Measurements from ENCODE around the gene MMP11. TPM values are rescaled to one million over a fixed set of nuclear protein-coding genes. Genes with fewer than 3 reads are reported as not detected.

The MMP11 gene
- polyA plus RNA-seq, 1 donor from 2014 or later, result 9.3 TPM

DNA sequence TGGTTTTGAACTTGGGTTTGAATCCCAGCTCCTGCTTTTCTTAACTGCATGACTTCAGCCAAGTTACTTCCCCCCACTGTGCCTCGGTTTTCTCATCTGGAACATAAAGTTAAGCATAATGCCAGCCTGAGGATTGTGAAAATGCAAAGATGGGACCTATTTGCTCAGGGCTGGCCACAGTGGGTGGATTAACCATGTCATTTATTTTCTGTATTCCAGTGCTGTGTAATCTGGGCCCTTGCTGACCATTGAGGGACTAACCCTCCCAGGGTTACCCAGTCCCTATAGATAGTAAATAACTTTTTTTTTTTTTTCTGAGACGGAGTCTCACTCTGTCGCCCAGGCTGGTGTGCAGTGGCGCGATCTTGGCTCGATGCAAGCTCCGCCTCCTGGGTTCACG, 16.9 kb upstream of the MMP11 start:
- Histone ChIP-seq H3K9me2 (ENCODE audit: insufficient read depth, low read length) (no peaks in the 10 kb centered on the region), H3F3A (ENCODE audit: insufficient read depth, low read length, poor library complexity, severe bottlenecking) (no peaks in the 10 kb centered on the region), H3K79me2 (replicated peaks; ENCODE audit: insufficient read depth, low read length) (no peaks in the 10 kb centered on the region), H3K9me3 (ENCODE audit: low read length) (no peaks in the 10 kb centered on the region), H3K4me2 (ENCODE audit: low read length) (no peak overlapping the region), H3K27ac (ENCODE audit: low read length) (no peak overlapping the region), H4K20me1 (ENCODE audit: insufficient read depth) (no peaks in the 10 kb centered on the region), H2AFZ (ENCODE audit: low read depth, low read length) (no peak overlapping the region), H3K4me3 (ENCODE audit: low read length) (no peak overlapping the region), H3K9ac (ENCODE audit: low read length) (no peak overlapping the region), H3K27me3 (ENCODE audit: insufficient read depth, low read depth, low read length) (no peaks in the 10 kb centered on the region), H3K36me3 (ENCODE audit: insufficient read depth, low read length) (no peaks in the 10 kb centered on the region)
- TF ChIP-seq, protein P1, sequence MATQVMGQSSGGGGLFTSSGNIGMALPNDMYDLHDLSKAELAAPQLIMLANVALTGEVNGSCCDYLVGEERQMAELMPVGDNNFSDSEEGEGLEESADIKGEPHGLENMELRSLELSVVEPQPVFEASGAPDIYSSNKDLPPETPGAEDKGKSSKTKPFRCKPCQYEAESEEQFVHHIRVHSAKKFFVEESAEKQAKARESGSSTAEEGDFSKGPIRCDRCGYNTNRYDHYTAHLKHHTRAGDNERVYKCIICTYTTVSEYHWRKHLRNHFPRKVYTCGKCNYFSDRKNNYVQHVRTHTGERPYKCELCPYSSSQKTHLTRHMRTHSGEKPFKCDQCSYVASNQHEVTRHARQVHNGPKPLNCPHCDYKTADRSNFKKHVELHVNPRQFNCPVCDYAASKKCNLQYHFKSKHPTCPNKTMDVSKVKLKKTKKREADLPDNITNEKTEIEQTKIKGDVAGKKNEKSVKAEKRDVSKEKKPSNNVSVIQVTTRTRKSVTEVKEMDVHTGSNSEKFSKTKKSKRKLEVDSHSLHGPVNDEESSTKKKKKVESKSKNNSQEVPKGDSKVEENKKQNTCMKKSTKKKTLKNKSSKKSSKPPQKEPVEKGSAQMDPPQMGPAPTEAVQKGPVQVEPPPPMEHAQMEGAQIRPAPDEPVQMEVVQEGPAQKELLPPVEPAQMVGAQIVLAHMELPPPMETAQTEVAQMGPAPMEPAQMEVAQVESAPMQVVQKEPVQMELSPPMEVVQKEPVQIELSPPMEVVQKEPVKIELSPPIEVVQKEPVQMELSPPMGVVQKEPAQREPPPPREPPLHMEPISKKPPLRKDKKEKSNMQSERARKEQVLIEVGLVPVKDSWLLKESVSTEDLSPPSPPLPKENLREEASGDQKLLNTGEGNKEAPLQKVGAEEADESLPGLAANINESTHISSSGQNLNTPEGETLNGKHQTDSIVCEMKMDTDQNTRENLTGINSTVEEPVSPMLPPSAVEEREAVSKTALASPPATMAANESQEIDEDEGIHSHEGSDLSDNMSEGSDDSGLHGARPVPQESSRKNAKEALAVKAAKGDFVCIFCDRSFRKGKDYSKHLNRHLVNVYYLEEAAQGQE (IDR thresholded peaks at IDR 0.05; ENCODE audit: borderline replicate concordance), result no peak
- TF ChIP-seq MXI1 (conservative IDR thresholded peaks at IDR 0.05; ENCODE audit: poor library complexity, severe bottlenecking) (no peak), EZH2 (IDR thresholded peaks at IDR 0.05; ENCODE audit: borderline replicate concordance, insufficient read depth, low read length, poor library complexity, severe bottlenecking) (no peak), POLR2AphosphoS5 (IDR thresholded peaks at IDR 0.05) (no peak), CTCF (IDR thresholded peaks at IDR 0.05; ENCODE audit: poor library complexity, severe bottlenecking) (no peak), TAF1 (IDR thresholded peaks at IDR 0.05; ENCODE audit: low read depth) (no peak), RAD21 (conservative IDR thresholded peaks at IDR 0.05) (no peak), SMC3 (conservative IDR thresholded peaks at IDR 0.05; ENCODE audit: poor library complexity) (no peak), EP300 (conservative IDR thresholded peaks at IDR 0.05; ENCODE audit: poor library complexity, severe bottlenecking) (no peak)

DNA sequence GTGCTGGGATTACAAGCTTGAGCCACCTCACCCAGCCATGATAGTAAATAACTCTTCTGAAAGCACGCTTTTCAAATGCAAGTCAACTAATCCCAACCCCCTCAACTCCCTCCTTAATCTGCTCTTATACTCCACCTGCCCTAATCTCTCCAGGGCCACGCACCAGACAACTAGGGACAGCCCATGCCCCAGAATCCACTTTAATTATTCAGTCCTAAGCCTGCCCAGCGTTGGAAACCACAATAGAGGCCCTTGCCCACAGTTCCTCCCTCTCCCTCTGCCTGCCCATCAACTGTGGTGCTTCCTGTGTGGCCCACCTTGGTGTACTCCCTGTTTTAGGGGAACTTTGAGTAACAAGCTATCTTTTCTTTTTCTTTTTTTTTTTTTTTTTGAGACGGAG, 15.8 kb upstream of the MMP11 start:
- no peak overlapping the region for H3K4me3 ChIP-seq (ENCODE audit: low read length)
- no peaks in the 10 kb centered on the region for H3F3A ChIP-seq (ENCODE audit: insufficient read depth, low read length, poor library complexity, severe bottlenecking)
- H4K20me1 ChIP-seq (ENCODE audit: insufficient read depth), result no peaks in the 10 kb centered on the region
- no peaks in the 10 kb centered on the region for H3K27me3 ChIP-seq (ENCODE audit: insufficient read depth, low read depth, low read length)
- TF ChIP-seq POLR2AphosphoS5 (IDR thresholded peaks at IDR 0.05) (no peak), EZH2 (IDR thresholded peaks at IDR 0.05; ENCODE audit: borderline replicate concordance, insufficient read depth, low read length, poor library complexity, severe bottlenecking) (no peak), RAD21 (conservative IDR thresholded peaks at IDR 0.05) (no peak), TAF1 (IDR thresholded peaks at IDR 0.05; ENCODE audit: low read depth) (no peak), EP300 (conservative IDR thresholded peaks at IDR 0.05; ENCODE audit: poor library complexity, severe bottlenecking) (no peak), CTCF (IDR thresholded peaks at IDR 0.05; ENCODE audit: poor library complexity, severe bottlenecking) (no peak), SMC3 (conservative IDR thresholded peaks at IDR 0.05; ENCODE audit: poor library complexity) (no peak)
- TF ChIP-seq, protein P1 (IDR thresholded peaks at IDR 0.05; ENCODE audit: borderline replicate concordance), result no peak
- H3K9ac ChIP-seq (ENCODE audit: low read length), result no peak overlapping the region
- no peak overlapping the region for H2AFZ ChIP-seq (ENCODE audit: low read depth, low read length)
- H3K27ac ChIP-seq (ENCODE audit: low read length), result no peak overlapping the region
- no peaks in the 10 kb centered on the region for H3K79me2 ChIP-seq (replicated peaks; ENCODE audit: insufficient read depth, low read length)
- H3K9me2 ChIP-seq (ENCODE audit: insufficient read depth, low read length), result no peaks in the 10 kb centered on the region
- H3K9me3 ChIP-seq (ENCODE audit: low read length), result no peaks in the 10 kb centered on the region
- no peaks in the 10 kb centered on the region for H3K36me3 ChIP-seq (ENCODE audit: insufficient read depth, low read length)
- no peak overlapping the region for H3K4me2 ChIP-seq (ENCODE audit: low read length)

Data from neural cell (in vitro differentiated cells).